Superior temporal gyrus (tissue), 1 donor: ENCODE data around the gene ICAM5.
"Not testable (repeated sequence)": the region's sequence is repeated elsewhere in the genome, so short reads cannot be mapped to it uniquely, and the experiment has no call there.

Experiments
- DNase-seq: peaks from one replicate; pipeline ENCODE4 v3.0.0-alpha.2; 2016; ENCODE audit errors: extremely low spot score

Gene ICAM5

DNA sequence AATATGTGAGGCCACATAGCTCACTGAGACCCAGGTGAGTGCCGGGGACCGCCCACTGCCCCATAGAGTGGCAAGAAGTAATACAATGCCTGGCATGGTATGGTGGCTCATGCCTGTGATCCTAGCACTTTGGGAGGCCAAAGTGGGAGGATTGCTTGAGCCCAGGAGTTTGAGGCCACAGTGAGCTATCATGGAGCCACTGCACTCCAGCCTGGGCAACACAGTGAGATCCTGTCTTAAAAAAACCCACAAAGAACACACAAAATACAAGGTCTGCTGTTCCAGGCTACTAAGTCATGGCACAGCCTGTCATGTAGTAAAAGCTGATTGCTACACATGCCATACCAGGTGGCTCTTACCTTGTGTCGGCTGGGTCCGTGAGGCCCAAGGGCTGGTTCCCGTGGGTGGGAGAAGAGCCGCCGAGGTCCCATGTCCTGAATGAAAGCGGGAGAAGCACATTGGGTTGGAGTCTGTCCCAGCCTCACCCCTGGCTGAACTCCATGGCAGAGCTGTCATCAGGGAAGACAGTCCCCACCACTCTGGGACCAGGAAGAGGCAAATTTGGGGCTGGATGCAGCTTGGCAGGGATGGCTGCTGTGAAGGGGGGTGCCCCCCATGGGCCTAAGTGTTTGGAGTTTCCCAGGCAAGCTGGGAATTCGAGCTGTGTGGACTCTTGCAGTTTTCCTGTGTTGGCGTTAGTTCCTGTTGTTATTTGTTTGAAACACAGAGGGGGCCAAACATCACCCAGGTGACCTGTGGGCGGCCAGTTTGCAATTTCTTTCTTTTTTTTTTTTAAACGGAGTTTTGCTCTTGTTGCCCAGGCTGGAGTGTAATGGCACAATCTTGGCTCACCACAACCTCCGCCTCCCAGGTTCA lies 29.3 kb downstream of the ICAM5 start:
- DNase-seq: no peak

DNA sequence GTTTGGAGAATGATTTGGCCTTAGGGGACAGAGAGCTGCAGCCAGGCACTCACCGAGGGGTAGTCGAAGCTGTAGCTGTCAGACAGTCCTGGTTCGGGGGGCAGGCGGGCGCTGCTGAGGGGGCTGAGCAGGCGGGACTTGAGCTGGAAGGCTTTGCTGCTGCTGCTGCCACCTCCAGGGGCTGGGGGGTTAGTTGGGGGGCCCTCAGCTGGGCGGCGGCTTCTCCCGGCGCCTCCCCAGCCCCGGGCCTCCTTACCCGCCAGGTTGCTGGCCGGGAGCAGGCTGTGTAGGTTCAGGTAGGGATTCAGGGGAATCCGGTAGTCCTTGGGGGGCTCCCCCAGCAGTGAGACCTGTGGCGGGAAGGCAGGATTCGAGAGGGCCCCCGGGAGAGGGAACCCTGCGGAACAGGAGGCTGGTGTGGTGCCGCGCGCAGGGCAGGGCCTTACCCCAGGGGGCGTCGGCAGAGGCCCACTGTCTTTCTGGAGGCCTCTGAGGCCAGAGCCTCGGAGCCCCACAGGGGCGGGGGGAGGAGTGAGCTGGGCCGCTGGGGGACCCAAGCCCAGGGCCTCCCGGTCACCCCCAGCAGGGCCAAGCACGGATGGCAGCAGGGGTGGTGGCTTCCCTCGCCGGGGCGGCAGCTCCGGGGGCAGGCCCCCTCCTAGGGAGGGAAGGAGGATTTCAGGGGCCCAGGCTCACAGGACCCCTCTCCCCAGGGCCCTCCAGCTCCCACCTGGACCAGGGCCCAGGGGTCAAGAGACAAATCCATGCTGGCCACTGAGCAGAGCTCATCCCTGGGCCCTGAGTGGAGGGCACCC lies 31.1 kb downstream of the ICAM5 start:
- DNase-seq: no peak

DNA sequence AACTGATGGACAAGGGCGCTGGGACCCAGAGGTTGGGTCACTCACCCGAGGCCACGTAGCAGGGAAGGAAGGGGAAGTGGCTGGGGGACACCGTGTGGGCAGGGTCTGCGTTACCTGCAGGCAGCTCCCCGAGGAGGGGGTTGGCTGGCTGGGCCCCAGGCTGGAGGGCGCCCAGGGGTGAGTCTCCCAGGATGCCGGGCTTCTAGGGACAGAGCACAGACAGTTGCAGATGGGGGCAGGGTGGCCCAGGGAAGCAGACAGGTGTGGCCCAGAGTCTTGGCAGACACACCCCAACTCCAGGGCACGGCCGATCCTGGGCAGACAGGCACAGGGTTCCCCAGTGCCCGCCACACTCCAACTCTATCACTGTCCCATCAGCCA lies 31.7 kb downstream of the ICAM5 start:
- no peak for DNase-seq

DNA sequence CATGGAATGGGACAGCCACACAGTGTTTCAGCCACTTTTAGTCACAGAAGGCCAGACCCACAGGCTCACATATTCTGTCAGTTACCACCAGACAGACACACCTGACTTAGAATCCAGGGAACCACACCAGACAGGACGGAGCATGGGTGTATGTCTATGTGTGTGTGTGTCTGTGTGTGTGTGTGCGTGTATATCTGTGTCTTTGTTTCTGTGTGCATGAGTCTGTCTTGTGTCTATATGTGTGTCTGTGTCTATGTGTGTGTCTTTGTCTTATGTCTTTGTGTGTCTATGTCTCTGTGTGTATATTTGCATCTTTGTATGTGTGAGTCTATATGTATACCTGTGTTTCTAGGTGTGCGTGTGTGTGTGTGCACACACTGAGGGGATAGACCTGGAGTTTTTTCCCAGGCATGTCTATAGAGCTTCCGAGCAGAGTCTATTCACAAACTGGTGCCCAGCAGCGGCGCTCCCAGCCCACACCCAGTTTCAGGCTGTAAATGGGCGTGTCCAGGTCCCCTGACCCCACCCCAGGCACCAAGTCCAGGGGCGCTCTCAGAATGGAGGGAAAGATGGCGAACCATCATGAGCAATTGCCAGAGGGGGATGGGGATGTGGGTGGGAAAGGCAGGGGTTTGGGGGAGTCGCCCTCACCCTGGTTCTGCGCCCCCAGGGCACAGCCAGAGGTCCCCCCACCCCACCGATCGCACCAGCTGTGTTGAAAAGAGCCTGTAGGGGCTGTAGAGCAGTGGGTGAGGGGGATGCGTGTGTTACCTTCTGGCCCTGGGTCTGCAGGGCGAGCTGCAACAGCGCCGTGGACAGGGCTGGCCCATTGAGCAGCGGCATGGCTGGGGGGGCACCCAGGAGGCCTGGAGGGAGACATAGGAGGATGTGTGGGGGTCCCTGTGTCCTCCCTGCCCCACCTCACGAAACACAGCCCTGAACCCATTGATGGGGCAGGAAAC lies 32.4 kb downstream of the ICAM5 start:
- DNase-seq: no peak

DNA sequence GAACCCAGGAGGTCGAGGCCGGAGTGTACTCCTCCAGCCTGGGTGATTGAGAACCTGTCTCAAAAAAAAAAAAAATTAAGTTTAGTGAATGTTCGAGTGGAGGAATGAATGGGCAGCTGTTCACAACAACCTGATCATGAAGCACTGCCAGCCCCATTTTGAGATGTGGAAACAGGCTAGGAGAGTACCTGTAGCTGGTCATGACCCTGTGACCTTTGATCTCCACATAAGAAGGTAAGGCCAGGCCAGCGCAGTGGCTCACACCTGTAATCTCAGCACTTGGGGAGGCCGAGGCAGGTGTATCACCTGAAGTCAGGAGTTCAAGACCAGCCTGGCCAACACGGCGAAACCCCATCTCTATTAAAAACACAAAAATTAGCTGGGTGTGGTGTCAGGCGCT lies 36.0 kb downstream of the ICAM5 start:
- DNase-seq: no peak

DNA sequence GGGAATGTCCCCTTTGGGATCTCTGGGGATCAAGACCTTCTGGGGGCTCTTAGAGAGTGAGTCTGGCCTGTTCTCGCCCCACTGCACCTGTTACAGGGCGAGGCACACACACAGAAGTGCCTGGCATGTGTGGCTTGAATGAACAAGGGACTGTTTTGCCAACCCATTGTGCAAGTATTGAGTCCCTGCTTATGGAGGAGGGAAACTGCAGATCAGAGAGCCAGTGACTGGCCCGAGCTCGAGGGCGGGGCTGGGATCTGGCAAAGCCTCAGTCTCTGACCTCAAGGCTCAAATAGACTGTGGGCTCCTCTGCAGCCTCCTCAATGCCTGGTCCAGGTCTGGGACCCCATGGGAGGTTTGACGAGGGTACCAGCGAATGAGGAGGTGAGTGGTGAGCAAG lies 38.0 kb downstream of the ICAM5 start:
- DNase-seq: no peak

DNA sequence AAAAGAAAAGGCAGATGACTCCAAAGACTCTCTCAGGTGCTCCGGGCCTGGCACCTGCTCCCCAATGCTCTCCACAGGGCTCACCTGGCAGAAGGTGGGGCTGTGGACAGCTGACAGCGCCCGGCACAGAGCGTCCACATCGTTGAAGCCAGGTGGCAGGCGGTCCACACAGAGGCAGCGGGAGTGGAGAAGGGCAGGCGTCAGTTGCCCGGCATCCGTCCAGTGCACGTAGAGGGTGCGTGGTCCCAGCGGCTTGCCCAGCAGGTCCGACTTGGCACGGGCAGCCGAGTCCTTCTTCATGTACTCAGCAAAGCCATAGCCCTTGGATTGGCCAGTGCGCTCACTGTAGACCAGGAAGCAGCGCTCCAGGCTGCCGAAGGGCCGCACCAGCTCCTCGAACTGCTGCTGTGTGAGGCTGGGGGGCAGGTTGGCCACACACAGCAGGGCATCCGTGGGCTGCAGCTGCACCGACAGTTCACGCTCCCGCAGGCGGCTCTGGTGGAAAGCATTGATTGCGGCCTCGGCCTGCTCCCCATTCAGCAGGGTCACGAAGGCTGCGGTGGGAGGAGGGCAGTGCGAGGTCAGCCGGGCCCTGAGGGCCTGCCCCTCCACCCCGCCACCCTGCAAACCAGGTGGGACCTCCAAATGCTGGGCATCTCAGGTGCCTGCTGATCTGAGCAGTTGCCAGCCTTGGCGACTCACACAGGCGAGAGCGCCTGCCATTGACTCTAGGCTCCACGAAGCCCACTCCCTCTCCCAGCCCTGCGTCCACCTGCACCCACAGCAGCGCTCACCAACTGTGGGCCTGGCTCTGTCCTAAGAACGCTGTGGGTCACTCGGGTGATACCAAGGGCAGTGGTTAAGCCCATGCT lies 39.0 kb downstream of the ICAM5 start:
- DNase-seq: no peak

DNA sequence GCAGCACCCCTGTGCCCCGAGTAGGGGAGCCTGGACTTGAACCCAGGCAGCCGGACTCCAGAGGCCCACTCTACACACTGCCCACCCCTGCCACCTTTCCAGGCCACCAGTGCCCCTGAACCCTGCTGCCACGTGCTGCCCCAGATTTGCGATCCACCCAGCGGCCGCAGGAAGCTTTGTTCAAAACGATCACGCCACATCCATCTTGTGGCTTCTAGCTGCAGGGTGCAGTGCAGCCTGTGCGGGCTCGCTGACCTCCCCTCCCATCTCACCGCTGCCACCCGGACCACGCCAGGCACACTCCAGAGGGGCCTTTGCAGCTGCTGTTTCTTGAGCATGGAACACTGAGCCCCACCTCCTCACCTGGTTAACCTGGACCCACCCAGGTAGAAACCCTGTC lies 39.8 kb downstream of the ICAM5 start:
- DNase-seq: no peak

DNA sequence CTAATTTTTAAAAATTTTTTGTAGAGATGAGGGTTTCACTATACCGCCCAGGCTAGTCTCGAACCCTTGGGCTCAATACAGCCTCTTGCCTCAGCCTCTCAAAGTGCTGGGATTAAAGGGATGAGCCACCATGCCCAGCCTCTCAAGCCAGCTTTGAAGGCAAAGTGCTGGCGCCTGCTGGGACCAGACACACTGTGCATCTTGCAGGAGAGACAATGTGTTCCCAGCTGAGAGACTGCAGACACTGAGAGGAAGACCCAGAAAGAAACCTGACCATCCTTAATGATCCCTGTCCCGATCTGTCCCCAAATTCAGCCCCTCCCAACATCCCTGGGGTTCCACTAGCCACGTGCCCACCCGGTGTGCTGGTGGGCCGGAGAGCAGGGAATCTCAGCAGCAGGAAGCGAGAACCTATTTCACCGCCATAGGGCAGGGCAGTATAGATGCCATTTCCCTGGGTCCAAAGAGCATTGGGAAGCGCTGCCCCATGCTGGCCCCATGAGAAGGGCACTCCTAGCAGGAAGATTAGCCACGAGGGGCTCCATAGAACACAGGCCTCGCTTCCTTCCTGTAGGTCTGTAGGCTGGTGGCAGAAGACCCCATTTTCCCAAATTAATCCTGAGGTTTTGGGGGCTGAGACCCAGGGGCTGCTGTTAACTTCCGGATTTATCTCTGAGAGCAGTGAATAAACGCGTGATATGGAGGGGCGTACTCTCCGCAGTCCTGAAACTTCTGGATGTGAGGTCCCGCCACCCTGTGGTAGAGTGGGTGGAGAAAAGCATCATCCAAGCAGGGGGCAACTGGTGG lies 42.6 kb downstream of the ICAM5 start:
- no peak for DNase-seq

DNA sequence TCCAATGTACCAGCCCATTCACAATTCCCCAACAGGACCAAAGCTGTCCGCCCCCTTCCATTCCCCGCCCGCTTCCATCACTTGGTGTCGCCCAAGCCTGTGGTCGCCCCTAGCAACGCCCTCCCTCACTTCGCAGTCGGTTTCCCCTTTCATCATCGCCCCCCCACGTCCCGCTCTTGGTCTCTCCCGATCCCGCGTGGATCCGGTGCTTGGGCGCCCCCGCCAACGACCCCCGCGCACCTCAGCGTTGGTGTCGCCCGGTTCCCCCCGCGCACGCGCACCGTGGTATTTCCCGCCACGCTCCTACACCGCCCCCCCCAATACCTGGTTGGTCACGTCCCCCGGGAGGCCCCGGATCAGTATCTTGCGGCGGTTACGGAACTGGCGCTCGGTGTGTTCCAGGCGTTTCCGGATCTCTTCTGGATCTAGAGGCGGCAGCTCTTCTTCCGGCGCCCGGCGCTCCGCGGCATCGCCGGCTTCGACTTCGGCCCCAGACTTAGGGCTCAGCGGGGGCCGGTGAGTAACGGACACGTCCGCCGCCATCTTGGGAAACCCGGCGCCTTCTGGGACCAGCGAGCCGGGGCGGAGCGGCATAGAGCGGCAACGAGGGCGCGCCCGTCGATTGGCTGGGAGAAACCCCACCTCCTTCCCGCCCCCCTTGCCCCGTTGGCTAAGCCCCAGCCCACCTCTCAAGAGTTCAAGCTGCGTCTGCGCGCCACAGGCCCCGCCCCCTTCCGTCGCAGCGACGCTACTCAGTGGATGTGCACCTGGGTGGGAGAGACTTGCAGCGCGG lies 43.4 kb downstream of the ICAM5 start, which contains the start of gene RAVER1:
Gene RAVER1 (minus strand): TSS at position 565 of the 793 bp plus-strand sequence. CDS start 22 bp downstream, at position 543.
- peak; percentile 97 for DNase-seq

DNA sequence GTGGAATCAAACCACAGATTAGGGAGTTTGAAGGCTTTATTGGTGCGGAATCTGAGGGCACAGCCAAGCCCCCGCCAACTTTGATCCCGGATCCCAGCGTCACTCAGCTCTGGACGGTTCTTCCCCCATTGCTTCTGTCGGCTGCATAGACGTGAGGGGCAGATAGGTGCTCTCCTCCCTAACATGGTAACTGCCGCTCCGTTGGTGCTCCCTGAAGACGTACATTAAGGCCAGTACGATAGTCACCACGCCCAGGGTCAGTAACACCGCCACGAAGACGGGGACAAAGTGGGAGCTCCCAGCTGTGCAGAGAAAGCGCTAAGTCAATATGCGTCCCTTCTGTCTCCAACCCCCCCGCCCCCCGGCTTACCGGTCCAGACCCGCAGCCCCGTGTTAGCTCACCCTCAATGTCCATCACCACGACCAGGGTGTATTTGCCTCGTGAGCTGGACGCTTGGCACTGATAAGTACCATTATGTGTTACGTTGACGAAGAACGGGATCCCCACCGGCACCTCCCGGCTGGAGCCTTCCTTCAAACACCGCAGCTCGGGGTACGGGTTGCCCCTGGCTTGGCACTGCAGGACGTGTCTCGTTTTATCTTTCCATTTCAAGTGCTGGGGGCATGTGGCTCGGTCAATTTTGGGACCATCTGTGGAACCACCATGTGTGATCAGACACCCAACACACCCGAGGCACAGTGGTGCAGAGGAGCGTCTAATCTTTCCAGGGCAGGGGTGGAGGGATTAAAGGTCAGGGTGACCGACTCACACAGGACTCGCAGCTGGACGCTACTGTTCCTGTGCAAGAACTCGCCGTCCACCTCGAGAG lies 44.2 kb downstream of the ICAM5 start:
- no peak for DNase-seq

DNA sequence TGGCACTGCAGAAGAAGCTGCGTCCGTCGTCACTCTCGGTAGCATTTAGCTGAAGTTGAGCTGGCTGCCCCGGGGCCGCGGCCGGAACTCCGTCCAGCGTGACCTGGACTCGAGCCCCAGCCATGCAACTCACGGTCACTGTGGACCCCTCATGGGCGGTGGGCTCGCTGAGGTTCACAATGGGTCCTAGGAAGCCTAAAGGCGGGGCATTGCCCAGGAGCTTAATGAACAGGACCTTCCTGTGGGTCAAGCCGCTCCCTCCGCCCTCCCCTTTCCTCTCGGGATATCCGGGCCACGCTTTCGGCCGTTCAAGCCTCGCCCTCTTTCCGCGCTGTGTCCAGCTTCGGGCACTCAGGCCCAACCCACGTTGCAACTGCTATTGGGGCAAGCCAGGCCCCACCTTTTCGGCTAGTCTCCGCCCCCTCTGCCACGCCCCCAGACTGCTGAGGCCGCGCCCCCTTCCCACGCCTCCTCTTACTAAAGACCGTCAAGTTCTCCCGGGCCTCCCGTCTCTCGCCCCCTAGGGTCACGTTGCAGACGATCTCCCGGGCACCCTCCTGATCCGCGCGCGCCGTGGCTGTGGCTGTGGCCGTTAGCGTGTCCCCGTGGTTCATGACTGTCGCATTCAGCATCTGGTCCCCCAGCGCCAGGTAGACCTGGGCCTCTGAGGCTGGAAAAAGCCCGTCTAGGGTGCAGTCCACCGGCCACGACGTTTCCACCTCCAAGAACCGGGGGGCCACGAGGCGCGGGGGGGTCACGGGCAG lies 45.0 kb downstream of the ICAM5 start:
- DNase-seq: peak; percentile 64

DNA sequence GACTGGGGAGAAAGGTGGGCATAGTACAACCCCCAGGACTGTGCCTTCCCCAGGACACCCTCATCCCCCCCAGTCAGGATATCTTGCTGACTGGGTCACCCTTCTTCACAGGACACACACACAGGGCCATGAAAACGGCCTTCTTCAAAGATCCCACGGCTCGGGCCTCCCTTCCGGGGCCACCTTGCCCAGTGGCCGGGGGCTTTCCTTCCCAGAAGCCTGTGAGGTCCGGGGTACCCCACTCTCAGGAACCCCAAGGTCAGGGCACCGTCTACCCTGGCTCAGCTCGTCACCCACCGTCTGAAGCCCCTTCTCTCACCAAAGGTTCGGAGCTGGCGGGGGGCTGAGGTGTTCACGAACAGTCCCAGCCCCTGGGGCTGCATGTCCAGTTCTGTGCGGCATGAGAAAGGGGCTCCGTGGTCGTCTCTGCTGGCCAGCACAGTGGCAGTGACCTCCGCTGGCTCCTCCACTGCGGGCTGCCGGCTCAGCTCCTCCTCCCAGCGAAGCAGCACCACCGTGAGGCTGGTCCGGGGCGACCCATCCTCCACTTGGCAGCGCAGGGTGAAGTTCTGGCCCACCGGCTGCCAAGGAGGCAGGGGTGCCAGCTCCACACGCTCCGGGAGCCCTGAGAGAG lies 45.7 kb downstream of the ICAM5 start:
- no peak for DNase-seq

DNA sequence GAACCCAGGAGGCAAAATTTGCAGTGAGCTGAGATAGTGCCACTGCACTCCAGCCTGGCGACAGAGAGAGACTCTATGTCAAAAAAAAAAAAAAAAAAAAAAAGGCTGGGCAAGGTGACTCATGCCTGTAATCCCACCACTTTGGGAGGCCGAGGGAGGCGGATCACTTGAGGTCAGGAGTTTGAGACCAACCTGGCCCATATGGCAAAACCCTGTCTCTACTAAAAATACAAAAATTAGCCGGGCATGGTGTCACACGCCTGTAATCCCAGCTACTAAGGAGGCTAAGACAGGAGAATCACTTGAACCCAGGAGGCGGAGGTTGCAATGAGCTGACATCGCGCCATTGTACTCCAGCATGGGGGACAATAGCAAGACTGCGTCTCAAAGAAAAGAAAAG lies 47.0 kb downstream of the ICAM5 start:
- DNase-seq: not testable (repeated sequence)

DNA sequence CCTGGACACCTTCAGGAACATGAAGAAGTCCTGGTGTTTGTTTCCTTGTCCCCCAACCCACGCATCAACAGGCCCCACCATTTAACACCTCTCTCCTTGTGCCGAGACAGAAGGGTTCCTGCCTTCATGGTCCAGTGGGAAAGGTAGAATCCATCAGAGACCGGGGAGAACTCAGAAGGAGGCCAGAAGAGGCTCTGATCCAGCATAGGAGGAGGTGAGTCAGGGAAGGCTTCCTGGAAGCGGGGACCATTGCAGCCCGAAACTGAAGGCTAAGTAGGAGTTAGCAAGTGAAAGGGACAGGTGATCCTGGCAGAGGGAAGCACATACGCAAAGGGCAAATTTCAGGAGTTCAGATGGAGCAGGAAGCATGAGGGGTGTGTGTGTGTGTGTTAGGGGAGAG lies 49.2 kb downstream of the ICAM5 start:
- DNase-seq: no peak

DNA sequence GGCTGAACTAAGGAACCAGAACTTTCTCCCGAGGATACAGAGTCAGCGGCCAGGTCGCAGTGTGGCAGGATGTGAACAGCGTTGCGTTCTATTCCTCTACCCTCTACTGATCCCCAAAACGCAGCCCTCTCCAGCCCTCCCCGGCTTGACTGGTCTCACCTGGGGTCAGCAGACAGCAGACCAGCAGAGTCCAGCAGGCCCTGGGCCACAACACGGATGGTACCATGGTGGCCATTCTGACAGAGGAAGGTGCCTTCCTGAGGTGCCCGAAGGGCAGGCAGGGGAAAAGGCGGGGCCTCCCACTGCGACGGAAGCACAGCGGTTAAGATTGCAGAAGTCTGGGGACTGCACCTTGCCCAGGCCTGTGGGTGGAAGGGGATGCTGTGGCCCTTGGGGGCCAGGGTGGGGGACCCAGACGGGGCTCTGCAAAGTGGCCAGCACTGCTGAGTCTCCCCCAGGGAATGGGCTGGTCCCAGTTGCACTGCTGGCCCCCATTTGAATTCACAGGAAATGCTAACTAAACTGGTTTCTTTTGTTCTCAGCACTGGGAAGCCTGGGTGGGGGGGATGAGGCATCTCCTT lies 49.7 kb downstream of the ICAM5 start, which contains the start of gene ICAM3:
Gene ICAM3 (minus strand): TSS at position 245 of the 581 bp plus-strand sequence. CDS start 10 bp downstream, at position 235.
- no peak for DNase-seq
